HepG2 (cell line): ENCODE results near the gene ZGRF1. TPM values are rescaled to one million over a fixed set of nuclear protein-coding genes. Genes with fewer than 3 reads are reported as not detected.
A peak's percentile ranks its signal among the peaks of the same experiment; 100 is the strongest.

Source experiments
- ARNT2 ChIP-seq: sonication (generic); formaldehyde crosslinking; IDR thresholded peaks from 2 replicates; pipeline ENCODE4 v1.8.0; 2022; ENCODE audit warnings: mild to moderate bottlenecking, low read depth, missing genetic modification reagents, moderate library complexity
- CEBPG ChIP-seq: IDR thresholded peaks from 2 replicates; pipeline ENCODE4 v1.6.1; 2016
- FOXK2 ChIP-seq: fragments of 450-650 bp; IDR thresholded peaks from 2 replicates; pipeline ENCODE4 v1.6.1; 2016
- GATA4 ChIP-seq: sonication (generic); IDR thresholded peaks from 2 replicates; pipeline ENCODE4 v1.6.1; 2016; ENCODE audit warnings: antibody characterized with exemption, low read depth, borderline replicate concordance
- HMGXB3 ChIP-seq: sonication (generic); formaldehyde crosslinking; IDR thresholded peaks from 2 replicates; pipeline ENCODE4 v1.4.0; 2020; ENCODE audit warnings: missing genetic modification reagents, borderline replicate concordance
- HOXA7 ChIP-seq: sonication (generic); formaldehyde crosslinking; IDR thresholded peaks from 2 replicates; pipeline ENCODE4 v1.8.1; 2022; ENCODE audit warnings: mild to moderate bottlenecking, missing genetic modification reagents, moderate library complexity
- KDM4B ChIP-seq: sonication (generic); formaldehyde crosslinking; IDR thresholded peaks from 2 replicates; pipeline ENCODE4 v1.4.0; 2020; ENCODE audit warnings: missing genetic modification reagents
- POLR2AphosphoS2 ChIP-seq: IDR thresholded peaks from 2 replicates; pipeline ENCODE4 v1.6.1; 2011; ENCODE audit warnings: low read depth, low read length, improper control_type of control experiment
- SRY ChIP-seq: sonication (generic); formaldehyde crosslinking; IDR thresholded peaks from 2 replicates; pipeline ENCODE4 v1.8.0; 2022; ENCODE audit warnings: mild to moderate bottlenecking, missing genetic modification reagents
- TGIF2 ChIP-seq: IDR thresholded peaks from 2 replicates; pipeline ENCODE4 v1.6.1; 2016; ENCODE audit warnings: control low read depth, missing compliant biosample characterization
- ZNF253 ChIP-seq: sonication (generic); formaldehyde crosslinking; IDR thresholded peaks from 2 replicates; pipeline ENCODE4 v1.8.0; 2022; ENCODE audit warnings: mild to moderate bottlenecking, missing genetic modification reagents, borderline replicate concordance
- ZNF430 ChIP-seq: sonication (generic); formaldehyde crosslinking; IDR thresholded peaks from 2 replicates; pipeline ENCODE4 v1.9.0; 2021; ENCODE audit warnings: mild to moderate bottlenecking, missing genetic modification reagents
- ZNF83 ChIP-seq: sonication (generic); formaldehyde crosslinking; IDR thresholded peaks from 2 replicates; pipeline ENCODE4 v1.4.0; 2020; ENCODE audit warnings: missing genetic modification reagents, mild to moderate bottlenecking, borderline replicate concordance
- polyA plus RNA-seq, 8 experiments: library from polyadenylated mRNA; depleted of rRNA in 3 of 8; stranded (reverse) in 7 of 8; unstranded in 1 of 8; fragments of >200 nt; fragmentation: Illumina TruSeq in 4 of 8; extraction: Trizol in 4 of 8; gene quantifications; 2 replicates each; pipeline versions ENCODE4 v1.2.1 to v1.2.3, GENCODE V29; 2011 to 2016; ENCODE audit warnings: low read depth in 4 of 8, missing spikeins in 1 of 8, mixed read lengths in 1 of 8; ENCODE audit not compliant: insufficient read depth in 1 of 8
- total RNA-seq, 5 experiments: library from RNA; depleted of rRNA; stranded (reverse); fragments of >200 nt; fragmentation: Illumina TruSeq; extraction: Trizol; gene quantifications; 2 replicates each; pipeline ENCODE4 v1.2.3, GENCODE V29; 2016; ENCODE audit warnings: low read depth in 1 of 5
- TF ChIP-seq, protein P1 (sequence below): sonication (generic); formaldehyde crosslinking; IDR thresholded peaks from 2 replicates; pipeline ENCODE4 v1.5.0; 2020; ENCODE audit warnings: mild to moderate bottlenecking, missing genetic modification reagents, borderline replicate concordance
- TF ChIP-seq, protein P2 (sequence below): sonication (generic); formaldehyde crosslinking; IDR thresholded peaks from 2 replicates; pipeline ENCODE4 v1.4.0; 2020; ENCODE audit warnings: low read depth, missing genetic modification reagents
- TF ChIP-seq, protein P3 (sequence below): IDR thresholded peaks from 2 replicates; pipeline ENCODE4 v1.6.1; 2016; ENCODE audit warnings: mild to moderate bottlenecking, missing biosample characterization, missing genetic modification reagents

ZGRF1 gene
- total and polyA plus RNA-seq, 2 of the 13 experiments (the other 11 are each of a cell fraction or from before 2014, with no cell fraction given), result 8.6 to 15.9 TPM

DNA sequence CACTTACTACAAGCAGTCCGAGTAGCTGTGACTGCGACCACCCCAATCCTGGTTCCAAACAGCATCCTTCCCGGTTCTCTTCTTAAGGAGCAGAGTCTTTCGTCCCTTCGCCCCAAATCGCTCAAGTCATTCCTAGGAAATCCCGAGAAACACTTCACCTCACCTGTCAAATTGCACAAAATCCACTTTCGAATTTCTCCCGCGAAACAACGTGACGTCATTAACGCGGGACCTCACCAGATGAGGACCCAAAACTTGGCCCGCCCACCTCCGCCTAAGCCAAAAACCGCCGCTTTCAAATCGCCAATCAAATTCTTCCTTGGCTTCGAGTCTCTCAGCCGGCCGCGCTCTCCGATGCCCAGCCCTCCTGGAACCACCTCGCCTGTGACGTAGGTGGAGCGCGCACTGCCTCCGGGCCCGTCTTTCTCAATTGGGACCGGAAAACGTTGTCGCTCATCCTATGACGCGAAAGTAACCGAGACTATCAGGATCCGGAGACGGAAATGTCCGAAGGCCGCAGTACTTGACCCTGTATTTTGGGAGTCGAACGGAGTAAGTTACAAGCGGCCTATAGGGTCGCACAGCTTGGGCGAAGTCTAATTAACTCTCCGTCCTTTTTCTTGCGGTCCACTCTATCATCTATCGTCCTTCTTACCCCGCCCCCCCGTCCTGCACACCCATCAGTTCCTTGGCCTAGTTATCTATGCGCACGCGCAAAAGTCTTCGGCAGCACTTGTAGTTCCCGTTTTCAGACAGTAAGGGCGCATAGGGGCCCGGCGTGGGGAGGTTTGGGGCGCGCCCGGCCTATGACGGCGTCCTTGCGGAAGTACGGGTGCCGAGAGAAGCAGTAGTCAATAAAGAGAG, at the start of gene ZGRF1, which contains the start of gene LARP7 (continued):
- TF ChIP-seq, protein P1, sequence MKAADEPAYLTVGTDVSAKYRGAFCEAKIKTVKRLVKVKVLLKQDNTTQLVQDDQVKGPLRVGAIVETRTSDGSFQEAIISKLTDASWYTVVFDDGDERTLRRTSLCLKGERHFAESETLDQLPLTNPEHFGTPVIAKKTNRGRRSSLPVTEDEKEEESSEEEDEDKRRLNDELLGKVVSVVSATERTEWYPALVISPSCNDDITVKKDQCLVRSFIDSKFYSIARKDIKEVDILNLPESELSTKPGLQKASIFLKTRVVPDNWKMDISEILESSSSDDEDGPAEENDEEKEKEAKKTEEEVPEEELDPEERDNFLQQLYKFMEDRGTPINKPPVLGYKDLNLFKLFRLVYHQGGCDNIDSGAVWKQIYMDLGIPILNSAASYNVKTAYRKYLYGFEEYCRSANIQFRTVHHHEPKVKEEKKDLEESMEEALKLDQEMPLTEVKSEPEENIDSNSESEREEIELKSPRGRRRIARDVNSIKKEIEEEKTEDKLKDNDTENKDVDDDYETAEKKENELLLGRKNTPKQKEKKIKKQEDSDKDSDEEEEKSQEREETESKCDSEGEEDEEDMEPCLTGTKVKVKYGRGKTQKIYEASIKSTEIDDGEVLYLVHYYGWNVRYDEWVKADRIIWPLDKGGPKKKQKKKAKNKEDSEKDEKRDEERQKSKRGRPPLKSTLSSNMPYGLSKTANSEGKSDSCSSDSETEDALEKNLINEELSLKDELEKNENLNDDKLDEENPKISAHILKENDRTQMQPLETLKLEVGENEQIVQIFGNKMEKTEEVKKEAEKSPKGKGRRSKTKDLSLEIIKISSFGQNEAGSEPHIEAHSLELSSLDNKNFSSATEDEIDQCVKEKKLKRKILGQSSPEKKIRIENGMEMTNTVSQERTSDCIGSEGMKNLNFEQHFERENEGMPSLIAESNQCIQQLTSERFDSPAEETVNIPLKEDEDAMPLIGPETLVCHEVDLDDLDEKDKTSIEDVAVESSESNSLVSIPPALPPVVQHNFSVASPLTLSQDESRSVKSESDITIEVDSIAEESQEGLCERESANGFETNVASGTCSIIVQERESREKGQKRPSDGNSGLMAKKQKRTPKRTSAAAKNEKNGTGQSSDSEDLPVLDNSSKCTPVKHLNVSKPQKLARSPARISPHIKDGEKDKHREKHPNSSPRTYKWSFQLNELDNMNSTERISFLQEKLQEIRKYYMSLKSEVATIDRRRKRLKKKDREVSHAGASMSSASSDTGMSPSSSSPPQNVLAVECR, result peak; percentile 96
- TF ChIP-seq HMGXB3 (CRISPR knock-in tag) (peak; percentile 93), POLR2AphosphoS2 (no peak), GATA4 (no peak), FOXK2 (peak; percentile 70), CEBPG (CRISPR knock-in tag) (0 out of 2 replicates have a peak, but pooled peaks have one; percentile 36), ZNF253 (CRISPR knock-in tag) (no peak), HOXA7 (CRISPR knock-in tag) (no peak), ARNT2 (CRISPR knock-in tag) (no peak; the same call in 1 of the 2 replicates), KDM4B (CRISPR knock-in tag) (no peak), ZNF83 (CRISPR knock-in tag) (no peak), TGIF2 (CRISPR knock-in tag) (peak; percentile 100), SRY (CRISPR knock-in tag) (0 out of 2 replicates have a peak, but pooled peaks have one; percentile 71), ZNF430 (CRISPR knock-in tag) (peak; percentile 80; the same call in 1 of the 2 replicates)
- TF ChIP-seq, protein P2, sequence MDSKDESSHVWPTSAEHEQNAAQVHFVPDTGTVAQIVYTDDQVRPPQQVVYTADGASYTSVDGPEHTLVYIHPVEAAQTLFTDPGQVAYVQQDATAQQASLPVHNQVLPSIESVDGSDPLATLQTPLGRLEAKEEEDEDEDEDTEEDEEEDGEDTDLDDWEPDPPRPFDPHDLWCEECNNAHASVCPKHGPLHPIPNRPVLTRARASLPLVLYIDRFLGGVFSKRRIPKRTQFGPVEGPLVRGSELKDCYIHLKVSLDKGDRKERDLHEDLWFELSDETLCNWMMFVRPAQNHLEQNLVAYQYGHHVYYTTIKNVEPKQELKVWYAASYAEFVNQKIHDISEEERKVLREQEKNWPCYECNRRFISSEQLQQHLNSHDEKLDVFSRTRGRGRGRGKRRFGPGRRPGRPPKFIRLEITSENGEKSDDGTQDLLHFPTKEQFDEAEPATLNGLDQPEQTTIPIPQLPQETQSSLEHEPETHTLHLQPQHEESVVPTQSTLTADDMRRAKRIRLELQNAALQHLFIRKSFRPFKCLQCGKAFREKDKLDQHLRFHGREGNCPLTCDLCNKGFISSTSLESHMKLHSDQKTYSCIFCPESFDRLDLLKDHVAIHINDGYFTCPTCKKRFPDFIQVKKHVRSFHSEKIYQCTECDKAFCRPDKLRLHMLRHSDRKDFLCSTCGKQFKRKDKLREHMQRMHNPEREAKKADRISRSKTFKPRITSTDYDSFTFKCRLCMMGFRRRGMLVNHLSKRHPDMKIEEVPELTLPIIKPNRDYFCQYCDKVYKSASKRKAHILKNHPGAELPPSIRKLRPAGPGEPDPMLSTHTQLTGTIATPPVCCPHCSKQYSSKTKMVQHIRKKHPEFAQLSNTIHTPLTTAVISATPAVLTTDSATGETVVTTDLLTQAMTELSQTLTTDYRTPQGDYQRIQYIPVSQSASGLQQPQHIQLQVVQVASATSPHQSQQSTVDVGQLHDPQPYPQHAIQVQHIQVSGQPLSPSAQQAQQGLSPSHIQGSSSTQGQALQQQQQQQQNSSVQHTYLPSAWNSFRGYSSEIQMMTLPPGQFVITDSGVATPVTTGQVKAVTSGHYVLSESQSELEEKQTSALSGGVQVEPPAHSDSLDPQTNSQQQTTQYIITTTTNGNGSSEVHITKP (CRISPR knock-in tag), result peak; percentile 21; the same call in 1 of the 2 replicates
- TF ChIP-seq, protein P3, sequence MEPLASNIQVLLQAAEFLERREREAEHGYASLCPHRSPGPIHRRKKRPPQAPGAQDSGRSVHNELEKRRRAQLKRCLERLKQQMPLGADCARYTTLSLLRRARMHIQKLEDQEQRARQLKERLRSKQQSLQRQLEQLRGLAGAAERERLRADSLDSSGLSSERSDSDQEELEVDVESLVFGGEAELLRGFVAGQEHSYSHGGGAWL (CRISPR knock-in tag), result no peak
